ENCODE results near the gene GRK6. TPM values are rescaled to one million over a fixed set of nuclear protein-coding genes. Genes with fewer than 3 reads are reported as not detected.

Gene GRK6
- total RNA-seq = 25.4 and 59.0 TPM in 2 replicates

DNA sequence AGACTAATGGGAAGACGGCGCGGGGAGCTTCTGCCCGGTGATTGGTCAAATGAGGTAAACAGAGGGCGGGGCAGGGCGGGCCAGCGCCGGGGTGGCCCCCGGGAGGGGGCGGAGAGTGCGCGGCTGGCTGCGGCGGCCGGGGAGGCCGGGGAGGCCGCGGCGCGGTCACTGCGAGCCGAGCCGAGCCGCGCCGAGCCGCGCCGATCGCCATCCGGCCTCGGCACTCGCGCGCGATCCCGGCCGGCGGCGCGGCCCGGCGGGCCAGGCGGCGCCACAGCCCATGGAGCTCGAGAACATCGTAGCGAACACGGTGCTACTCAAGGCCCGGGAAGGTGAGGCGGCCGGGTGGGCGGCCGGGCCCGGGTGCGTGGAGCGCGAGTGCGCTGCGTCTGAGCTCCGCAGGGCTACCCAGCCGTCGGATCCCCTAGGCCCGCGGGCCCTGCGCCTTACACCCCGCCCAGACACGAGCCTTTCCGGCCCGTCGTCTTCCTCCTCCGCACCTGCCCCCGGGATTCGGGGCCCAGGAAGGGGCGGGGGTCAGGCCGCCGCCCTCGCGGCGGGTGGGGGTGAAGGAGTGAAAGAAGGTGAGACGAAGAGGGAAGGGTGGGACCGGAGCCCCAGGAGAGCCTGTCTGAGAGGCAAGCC is at the start of gene GRK6:
GRK6 (plus strand) TSS at position 111 of the 645 bp plus-strand sequence; CDS start at position 281, 170 bp downstream.

DNA sequence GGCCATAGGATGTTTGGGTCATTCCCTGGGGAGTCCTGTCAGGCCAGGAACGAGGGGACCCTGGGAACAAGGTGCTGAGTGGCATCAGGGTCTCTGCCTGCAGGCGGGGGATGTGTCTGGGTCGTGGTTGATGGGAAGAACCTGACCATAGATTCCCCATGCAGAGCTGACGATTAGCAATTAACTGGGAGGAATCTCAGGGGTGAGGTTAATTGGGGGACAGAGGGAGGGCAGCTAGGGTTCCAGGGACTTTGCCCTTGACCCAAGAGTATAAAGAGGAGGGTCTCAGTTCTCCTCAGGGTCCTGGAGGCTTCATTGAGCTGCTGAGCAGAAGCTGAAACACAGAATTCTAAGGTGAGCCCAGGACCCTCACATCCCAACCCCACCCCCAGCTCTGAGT is 42.3 kb upstream of the GRK6 start, which contains the start of gene SLC34A1:
SLC34A1 (plus strand) TSS at position 301 of the 400 bp plus-strand sequence. CDS start 1,308 bp downstream, outside the sequence.

DNA sequence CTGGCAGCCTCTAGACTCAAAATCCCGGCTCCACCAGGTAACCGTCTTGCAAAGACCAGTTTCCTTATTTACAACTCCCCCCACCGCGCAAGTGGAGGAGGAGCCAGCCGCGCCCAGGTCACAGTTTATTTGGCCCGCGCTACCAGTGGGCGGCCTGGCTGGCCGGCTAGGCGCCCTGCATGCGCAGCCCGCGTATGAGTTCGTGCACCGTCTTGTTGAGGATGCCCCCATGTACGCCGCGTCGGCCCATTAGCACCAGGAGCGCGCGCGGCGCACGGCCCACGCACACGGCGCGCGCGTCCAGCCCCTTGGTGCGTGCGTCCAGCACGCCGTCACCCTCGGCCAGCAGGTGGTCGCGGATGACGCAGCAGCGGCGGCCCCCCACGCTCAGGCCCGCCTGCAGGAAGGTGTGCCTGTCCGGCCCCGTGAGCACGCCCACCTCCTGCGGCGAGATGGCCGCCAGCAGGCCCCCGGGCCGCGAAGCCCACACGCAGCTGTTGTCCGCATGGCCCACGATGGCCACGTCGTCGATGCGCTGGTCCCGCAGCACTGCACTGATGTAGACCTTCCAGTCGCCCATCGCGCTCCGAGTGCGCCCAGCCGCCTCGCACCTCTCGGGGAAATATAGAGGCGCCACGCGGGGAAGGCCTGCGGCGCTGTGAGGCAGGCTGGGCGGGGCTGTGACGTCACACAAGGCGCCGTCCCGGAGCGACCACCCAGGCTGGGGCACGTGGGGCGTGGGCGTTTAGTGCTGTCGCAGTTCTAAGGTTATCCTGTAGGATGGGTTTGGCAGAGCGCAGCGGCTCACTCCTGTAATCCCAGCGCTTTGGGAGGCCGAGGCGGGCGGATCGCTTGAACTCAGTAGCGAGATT is 26.2 kb upstream of the GRK6 start, which contains the start of gene PFN3:
PFN3 (minus strand) TSS at position 665 of the 872 bp plus-strand sequence; CDS start at position 580, 85 bp downstream.

DNA sequence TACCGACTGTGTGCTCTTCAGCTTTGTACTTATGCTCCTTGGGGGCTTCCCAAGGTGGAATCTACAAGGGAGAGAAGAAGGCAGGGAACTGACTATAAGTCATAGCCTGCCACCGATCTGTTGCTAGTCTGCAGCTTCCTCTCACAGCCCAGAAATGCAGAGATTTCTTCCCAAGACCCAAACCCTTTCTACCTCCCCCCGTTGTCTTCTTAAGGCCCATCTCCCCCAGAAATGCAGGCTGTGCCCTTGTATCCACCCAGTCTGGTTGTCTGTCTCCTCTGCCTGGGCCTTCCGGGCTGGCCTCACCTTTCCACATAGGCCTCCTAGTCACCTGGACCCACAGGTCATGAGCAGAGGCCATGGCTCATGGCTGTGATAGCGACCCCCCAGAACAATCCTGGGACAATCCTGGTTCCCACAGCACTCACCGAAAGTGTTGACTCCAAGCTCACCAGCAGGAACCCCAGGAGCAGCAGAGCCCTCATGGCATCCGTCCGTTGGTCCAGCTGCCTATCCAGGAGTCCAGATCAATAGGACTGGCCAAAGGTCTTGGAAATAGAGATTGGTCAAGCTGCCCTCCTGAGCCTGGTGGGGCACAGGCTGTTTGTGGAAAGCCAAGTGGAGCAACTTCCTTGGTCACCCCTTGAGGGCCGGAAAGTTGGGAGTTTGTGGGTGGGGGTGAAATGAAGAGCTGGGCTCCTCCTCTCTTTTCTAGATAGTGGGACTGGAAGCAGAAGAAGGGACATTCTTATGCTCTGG is 17.3 kb upstream of the GRK6 start, which contains the start of gene F12:
F12 (minus strand) TSS at position 522 of the 759 bp plus-strand sequence; CDS start at position 485, 37 bp downstream.

DNA sequence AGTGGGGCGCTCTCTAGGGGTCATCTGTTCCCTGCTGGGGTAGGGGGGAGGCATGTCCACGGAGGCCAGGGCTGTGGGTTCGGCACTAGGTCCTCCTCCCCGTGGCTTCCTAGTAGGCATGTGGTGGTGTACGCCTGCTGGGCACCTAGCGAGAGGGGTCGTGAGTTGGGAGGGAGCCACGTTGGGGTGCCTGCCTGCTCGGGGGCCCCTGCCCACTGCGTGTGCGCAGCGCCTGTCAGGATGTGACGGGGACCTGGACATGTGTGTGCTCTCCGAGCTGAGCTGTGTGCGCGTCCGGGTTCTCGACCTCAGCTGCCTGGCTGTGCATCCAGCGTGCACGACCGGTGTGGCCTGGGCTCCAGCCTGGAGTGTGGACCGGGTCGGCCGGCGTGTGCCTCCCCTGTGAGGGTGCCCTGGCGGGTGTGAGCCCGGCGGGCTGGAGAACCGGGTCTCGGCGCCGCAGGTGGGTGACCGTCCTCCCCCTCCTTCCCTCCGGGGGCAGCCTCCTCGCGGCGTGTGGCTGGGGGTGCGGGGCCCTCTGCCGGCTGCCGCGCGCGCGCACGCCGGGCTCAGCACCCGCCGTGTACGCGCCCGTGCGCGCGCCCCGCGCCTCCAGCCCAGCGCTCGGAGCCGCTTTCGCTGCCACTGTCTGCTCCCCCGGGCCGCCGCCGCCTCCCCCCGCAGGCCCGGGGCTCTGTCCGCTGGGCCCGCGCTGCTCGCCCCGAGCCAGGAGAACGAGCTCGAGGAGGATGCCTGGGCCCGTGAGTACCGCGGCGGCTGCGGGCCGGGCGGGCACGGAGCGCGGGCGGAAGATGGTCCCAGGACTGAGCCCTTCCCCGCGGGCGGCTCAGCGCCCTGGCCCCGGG is 20.0 kb downstream of the GRK6 start, which contains the start of gene PRR7:
PRR7 (plus strand) TSS at position 615 of the 866 bp plus-strand sequence. CDS start 8,254 bp downstream, outside the sequence.

DNA sequence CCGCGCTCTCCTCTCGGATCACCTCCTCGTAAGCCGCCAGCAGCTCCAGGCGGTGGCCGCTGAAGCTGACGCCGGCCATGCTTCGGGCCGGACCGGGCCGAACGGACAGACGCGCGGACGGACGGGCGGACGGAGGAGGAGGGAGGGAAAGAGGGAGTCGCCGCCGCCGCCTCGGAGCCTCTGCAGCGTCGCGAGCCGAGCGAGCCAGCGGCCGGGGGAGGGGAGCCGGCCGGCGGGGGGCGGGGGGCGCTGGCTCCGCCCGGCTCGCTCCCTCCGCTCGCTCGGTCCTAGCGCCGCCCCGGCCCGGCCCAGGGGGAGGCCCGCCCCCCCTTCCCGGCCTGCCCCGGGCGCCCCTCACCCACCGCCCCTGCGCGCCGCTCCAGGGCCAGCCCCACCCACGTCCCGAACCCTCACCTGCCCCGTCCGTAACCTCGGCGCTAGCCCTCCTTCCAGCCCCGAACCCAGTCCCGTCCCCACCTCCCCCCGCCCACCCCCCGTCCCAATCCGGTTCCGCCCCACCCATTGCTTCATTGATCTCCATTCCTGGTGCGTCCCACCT is 47.0 kb downstream of the GRK6 start, which contains the start of gene DBN1:
DBN1 (minus strand) TSS at position 192 of the 559 bp plus-strand sequence; CDS start at position 79, 113 bp downstream.

Other genes starting within 250 kb of the GRK6 start
- 15.2 and 26.5 TPM in 2 replicates for gene RAB24, start 123.0 kb upstream of the GRK6 start, total RNA-seq
- gene PRELID1, start 122.9 kb upstream of the GRK6 start, total RNA-seq = 113 and 239 TPM in 2 replicates
- 3.4 and 66.2 TPM in 2 replicates for gene MXD3, start 114.8 kb upstream of the GRK6 start, total RNA-seq
- 336 and 347 TPM in 2 replicates for gene LMAN2, start 75.0 kb upstream of the GRK6 start, total RNA-seq
- gene RGS14, start 68.8 kb upstream of the GRK6 start, total RNA-seq = 12.2 and 24.7 TPM in 2 replicates
- gene SLC34A1, start 42.2 kb upstream of the GRK6 start, total RNA-seq = not detected in 2 replicates
- not detected in 2 replicates for gene PFN3, start 26.0 kb upstream of the GRK6 start, total RNA-seq
- gene F12, start 17.1 kb upstream of the GRK6 start, total RNA-seq = 3.7 and 5.1 TPM in 2 replicates
- 15.6 and 32.8 TPM in 2 replicates for gene PRR7, start 20.1 kb downstream of the GRK6 start, total RNA-seq
- gene DBN1, start 47.0 kb downstream of the GRK6 start, total RNA-seq = 331 and 348 TPM in 2 replicates
- gene PDLIM7, start 70.9 kb downstream of the GRK6 start, total RNA-seq = 678 and 721 TPM in 2 replicates
- gene DOK3, start 83.2 kb downstream of the GRK6 start, total RNA-seq = 0.25 and 1.1 TPM in 2 replicates
- gene DDX41, start 90.3 kb downstream of the GRK6 start, total RNA-seq = 135 and 185 TPM in 2 replicates
- 21.3 and 26.0 TPM in 2 replicates for gene FAM193B, start 127.9 kb downstream of the GRK6 start, total RNA-seq
- 139 and 148 TPM in 2 replicates for gene TMED9, start 165.5 kb downstream of the GRK6 start, total RNA-seq
- 44.6 and 51.3 TPM in 2 replicates for gene B4GALT7, start 173.5 kb downstream of the GRK6 start, total RNA-seq

Measured in mesangial cell (primary cell).